HG02870 (cell line): Measurements from ENCODE around the gene CDK4.
"Not testable (repeated sequence)": the region's sequence is repeated elsewhere in the genome, so short reads cannot be mapped to it uniquely, and the experiment has no call there.

ENCODE experiments used
- ATAC-seq: cut with Tn5 transposase; IDR thresholded peaks from one replicate; pipeline ENCODE4 v1.9.1; 2021; ENCODE audit warnings: mild to moderate bottlenecking, moderate library complexity; ENCODE audit not compliant: unreplicated experiment

The CDK4 gene

DNA sequence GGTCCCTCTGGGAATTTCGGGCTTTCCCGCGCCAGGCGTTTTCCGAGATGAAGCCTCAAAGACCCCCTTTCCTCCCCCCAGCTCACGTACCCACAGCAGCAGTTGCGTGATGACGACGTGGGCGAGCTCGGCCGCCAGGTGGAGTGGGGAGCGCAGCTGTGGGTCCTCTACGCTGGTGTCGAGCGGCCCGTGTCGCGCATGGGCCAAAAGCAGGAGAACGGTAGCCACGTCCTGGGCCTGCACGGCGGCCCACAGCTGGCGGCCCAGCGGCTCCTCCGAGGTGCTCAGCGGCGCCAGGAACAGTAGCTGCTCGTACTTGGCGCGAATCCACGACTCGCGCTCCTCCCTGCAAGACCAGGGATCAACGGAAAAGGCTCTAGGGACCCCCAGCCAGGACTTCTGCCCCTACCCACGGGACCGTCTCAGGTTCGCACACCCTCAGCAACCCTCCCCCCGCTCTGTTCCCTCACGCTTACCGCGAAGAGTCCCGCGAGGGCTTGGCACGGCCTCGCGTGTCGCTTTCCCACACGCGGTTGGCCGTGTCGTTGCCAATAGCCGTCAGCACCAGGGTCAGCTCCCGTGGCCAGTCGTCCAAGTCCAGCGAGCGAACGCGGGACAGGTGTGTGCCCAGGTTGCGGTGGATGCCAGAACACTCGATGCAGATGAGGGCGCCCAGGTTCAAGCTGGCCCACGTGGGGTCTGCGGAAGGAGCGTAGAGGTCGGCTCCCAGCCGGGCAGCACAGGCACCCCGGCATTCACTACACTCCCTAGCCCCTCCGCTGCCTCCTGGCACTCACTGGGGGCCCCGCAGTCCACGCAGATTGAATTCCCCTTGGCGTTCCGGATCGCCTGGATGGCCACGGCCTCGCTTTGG is 25.0 kb downstream of the CDK4 start:
- no peak for ATAC-seq

DNA sequence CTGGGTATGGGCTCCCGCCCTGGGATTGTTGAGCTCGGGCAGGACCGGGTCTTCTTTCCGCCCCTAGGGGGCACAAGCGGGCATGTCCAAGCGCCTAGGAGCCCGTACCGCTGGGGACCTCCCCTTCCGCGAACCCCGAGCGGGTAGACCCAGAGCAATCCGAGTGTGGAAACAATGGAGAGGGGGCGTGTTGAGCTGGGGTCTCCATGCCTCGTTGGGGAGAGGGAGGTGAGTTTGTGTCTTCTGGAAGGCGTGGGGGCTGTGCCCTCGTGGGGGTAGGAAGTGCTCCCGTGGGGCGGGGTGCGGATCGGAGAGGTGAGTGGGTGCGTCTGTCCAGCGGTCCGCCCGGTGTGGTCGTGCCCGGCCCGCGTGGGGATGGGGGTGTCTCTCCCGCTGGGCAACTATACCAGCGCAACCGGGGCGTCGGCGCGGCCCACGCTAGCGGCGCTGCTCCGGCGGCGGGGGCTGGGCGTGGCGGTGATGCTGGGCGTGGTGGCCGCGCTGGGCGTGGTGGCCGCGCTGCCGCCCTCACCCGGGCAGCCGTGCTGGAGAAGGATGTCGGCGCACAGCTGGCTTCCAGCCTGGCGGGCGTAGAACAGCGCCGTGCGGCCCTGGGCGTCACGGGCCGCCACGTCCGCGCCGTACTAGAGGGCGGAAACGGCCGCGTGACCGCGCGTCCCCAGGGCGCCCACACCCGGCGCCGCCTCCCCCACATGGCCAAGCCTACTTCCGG is 25.8 kb downstream of the CDK4 start:
- no peak for ATAC-seq

DNA sequence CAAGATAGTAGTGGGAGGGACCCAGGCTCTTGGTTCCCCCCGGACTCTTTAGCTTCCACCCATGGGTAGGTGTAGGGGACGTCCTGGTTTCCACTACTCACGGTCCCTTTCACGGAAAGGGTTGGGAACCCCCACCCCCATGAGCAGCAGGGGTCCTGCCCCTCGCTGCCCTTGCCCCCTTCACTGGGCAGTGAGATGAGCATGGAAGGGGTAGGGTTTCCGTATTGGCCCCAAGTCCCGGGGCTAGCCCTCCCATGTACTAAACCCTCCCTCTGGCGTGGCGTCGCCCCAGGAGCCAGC is 26.3 kb downstream of the CDK4 start:
- ATAC-seq = no peak

DNA sequence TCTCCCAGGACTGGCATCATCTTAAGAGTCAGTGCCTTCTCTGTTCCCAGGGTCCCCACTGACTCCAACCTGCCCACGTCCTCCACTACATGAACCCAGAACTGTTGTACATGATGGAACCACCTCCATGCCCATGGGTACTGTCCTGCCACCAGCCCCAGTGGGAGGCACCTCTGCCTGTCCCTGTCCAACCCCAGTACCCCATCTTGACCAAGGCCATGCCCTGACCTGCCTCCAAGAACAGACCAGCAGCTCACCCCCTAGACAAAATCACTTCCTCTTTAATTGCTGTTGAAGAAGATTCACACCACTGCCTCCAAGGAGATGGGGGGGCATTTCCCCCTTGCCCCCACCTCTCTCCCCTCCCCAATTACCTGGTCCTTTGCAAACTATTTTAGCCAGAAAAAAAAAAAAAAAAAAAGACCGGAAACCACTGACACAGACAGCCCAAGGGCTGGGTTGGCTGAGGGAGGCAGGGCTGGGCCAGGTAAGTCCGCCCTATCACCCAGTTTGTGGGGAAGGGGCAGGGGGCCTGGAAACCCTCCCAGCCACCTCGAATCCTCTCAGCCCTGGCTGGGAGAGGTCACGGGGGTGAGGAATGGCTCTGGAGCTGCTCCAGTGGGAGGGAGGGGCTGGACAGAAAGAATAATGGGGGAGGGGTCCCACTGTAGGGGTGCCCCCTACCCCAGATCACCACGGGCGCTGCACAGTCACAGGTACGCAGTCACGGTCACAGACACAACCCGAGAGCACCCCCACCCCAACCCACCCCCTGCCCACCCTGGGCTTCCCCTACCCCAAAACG is 27.0 kb downstream of the CDK4 start:
- no peak for ATAC-seq

DNA sequence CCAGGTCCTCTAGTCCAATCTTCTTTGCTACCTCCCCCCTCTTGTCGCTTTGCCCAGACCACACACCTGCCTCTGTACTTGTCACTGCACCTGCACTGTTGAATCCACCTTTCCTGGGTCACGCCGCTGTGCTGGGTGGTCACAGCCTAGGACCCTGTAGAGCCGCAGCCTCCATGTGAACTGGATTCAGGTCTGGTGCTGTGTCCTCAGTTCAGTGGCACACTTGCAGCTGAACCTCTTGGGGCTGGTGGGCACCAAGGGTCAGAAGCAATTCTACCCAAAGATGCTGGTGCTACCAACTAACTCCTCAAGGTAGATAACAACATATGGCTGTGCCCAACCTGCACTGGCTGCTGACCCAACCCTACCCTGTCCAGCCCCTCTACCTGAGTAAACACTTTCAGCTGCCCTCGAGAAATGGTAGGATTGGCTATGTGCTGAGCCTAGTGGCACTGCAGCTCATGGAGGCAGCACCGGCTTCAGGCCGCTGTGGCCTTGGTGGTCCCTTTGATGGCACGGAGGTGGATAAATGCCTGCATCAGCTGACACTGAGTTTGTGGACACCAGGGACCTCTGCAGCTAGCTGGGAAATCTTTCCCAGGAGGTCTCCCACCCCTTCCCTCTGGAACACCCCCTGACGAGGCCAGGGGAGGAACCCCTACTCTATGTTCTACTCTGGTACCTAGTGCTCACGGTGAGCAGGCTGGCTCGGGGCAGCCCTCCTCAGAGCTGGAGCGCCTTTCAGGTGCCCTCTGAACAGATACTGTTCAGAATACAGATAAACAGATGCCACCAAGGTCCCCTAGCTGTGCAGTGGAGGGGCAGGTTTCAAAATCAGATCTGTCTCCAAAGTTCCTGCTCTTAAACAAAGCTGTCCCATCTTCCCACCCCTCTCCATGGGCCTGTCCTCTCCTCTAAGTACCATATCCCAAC is 27.8 kb downstream of the CDK4 start:
- ATAC-seq = no peak

DNA sequence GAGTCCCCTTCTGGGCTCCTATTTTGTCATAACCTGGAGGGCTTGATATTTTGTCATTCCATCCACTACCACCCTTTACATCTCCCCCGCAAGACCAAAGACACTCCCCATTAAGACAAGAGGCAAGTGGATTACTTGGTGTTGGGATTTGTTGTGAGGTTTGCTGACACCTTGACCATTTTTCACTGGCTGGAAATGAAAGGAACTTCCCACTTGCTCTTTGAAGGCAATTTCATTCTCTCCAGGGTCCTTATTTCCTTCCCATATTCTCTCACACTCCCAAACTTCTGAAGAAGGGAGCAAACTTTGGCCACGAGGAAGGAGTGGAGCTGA is 28.5 kb downstream of the CDK4 start:
- no peak for ATAC-seq

DNA sequence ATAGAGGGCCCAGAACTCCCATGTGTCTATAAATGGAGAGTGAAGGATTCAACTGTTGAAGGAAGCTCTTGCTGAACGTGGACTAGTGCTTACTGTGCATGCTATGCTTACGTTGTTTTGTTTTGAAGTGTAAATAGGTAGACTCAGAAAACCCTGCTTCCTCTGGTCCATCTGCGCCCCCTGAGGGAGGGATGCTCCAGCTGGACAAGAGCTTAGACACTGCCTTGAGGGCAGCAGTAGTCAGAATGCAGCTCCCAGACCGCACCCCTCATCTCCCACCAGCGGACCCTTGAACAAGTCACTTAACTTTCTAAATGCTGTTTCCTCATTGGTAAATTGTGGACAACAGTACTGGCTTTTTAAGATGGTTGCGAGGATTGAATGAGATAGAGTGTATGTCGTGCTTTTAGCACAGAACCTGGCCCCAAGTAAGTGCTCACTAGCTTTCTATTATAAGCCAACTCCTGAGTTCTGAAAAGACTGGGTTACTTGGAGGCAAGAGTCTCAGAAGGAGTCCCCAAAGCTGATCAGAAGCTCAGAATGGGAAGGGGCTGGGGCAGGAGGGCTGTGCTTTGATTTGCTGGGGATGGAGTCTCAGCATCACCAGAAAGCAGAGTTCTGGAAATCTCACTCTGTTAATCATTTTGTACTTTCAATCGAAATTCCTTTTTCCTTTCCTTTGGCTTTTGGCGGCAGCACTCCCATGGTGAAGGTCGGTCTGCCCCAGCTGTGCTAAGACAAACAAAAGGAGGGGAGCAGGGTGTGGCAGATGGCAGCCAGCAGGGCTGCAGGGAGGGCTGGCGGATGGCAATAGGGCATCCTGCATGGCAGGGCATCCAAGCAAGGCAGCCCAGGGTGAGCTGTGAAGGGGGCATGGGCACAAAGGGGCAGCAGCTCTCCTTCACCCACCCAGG is 29.1 kb downstream of the CDK4 start:
- no peak for ATAC-seq

DNA sequence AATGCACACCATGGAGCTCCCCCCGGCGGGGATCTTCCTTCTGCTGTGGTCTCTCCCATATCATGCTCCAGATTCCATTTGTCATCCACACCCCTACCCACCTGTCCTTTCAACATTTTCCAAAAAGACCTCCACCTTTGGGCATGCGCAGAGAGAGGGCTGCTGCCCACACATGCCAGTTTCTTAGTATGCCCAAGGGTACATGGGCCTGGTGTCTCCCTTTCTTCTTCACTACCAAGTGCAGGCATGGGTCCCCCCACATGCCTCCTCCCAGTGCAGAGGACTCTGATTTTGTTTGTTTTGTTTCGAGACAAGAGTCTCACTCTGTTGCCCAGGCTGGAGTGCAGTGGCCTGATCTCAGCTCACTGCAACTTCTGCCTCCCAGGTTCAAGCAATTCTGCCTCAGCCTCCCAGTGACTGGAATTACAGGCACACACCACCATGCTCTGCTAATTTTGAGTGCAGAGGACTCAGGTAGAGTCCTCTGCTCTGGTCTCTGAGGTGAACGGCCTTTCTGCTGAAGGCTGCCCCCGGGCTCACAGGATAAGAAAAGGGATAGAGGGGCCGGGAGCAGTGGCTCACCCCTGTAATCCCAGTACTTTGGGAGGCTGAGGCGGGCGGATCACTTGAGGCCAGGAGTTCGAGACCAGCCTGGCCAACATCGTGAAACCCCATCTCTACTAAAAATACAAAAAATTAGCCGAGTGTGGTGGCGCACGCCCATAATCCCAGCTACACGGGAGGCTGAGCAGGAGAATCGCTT is 30.1 kb downstream of the CDK4 start:
- not testable (repeated sequence) for ATAC-seq

DNA sequence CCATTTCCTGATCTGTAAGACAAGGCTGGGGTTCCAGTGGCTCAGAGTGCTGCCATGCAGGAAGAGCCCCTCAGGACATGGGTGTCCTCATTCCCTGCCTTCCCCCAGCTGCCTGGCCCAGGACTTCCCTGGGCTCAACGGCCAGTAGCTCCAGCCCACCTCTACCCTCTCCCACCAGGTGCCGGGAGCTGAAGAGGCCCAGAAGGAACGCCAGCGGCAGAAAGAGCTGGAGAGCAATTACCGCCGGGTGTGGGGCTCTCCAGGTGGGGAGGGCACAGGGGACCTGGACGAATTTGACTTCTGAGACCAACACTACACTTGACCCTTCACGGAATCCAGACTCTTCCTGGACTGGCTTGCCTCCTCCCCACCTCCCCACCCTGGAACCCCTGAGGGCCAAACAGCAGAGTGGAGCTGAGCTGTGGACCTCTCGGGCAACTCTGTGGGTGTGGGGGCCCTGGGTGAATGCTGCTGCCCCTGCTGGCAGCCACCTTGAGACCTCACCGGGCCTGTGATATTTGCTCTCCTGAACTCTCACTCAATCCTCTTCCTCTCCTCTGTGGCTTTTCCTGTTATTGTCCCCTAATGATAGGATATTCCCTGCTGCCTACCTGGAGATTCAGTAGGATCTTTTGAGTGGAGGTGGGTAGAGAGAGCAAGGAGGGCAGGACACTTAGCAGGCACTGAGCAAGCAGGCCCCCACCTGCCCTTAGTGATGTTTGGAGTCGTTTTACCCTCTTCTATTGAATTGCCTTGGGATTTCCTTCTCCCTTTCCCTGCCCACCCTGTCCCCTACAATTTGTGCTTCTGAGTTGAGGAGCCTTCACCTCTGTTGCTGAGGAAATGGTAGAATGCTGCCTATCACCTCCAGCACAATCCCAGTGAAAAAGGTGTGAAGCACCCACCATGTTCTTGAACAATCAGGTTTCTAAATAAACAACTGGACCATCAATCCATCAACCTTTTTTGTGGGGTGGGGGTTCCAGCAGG is 31.2 kb downstream of the CDK4 start:
- ATAC-seq = no peak

DNA sequence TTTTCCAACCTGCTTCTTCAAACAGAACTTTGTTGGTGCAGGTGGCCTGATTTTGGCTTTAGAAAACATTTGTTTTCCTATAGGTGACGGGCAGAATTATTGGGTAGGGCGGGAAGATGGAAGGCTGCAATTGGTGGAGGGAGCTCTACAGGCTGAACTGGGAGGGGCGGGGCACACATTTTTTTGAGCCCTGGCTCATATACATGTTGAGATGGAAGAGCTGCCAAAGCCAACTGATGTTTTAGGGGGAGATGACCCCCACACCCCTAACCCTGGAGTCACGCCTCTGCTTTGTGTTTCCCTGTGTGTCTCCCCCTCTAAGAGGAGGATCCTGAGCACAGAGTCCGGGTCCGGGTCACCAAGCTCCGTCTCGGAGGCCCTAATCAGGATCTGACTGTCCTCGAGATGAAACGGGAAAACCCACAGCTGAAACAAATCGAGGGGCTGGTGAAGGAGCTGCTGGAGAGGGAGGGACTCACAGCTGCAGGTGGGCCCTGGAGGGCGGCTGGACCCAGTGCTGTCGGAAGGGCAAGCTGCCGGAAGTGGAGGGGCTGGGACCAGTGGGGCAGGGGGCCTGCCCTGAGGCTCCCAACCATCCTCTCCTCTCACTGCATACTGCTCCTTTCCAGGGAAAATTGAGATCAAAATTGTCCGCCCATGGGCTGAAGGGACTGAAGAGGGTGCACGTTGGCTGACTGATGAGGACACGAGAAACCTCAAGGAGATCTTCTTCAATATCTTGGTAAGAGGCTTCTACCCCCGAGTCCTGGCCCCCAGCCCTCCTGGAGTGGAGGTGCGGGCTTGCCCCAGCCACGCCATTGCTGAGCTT is 32.1 kb downstream of the CDK4 start:
- no peak for ATAC-seq

DNA sequence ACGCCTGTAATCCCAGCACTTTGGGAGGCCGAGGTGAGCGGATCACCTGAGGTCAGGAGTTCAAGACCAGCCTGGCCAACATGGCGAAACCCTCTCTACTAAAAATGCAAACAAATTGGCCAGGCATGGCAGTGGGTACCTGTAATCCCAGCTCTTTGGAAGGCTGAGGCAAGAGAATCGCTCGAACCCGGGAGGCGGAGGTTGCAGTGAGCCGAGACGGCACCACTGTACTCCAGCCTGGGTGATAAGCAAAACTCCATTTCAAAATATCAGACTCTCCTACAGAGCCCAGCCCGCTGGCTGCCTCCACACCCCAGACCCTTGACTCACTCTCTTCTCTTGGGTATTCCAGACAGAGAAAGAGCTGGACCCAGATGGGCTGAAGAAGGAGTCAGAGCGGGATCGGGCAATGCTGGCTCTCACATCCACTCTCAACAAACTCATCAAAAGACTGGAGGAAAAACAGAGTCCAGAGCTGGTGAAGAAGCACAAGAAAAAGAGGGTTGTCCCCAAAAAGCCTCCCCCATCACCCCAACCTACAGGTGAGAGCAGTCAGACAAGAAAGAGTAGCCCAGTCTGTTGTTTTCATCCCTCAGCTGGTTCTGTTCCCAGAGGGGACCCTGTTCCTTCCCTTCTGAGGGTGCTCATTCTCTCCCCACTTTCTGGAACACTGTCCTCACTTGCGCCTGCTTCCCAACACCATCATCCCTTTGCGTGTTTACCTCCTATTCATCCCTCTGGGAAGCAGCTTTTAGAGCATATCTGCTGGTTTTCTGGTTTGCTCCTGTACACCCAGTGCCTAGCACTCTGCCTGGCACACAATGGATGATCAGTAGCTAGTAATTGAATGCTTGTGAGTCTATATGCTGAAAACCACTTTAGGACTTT is 33.2 kb downstream of the CDK4 start:
- ATAC-seq = no peak

DNA sequence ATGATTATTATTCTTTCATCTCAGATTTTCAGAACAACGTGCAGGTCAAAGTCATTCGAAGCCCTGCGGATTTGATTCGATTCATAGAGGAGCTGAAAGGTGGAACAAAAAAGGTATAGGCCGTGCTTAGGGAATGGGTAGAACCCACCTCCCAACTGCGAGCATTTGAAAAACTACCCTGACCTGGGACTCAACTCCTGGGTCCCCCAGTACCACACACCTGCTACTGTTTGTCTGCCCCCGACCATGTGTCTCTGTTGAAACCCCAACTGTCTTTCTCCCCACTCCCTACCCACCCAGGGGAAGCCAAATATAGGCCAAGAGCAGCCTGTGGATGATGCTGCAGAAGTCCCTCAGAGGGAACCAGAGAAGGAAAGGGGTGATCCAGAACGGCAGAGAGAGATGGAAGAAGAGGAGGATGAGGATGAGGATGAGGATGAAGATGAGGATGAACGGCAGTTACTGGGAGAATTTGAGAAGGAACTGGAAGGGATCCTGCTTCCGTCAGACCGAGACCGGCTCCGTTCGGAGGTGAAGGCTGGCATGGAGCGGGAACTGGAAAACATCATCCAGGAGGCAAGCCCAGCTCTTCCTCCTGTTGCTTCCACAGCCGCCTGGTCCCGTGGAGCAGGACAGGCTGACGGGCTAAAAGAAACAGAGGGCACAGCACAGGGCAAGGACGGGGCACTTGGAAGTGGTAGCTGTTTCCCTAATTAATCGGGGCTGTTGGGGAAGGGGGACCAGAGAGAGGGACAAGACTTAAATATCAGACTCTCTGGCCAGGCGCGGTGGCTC is 34.1 kb downstream of the CDK4 start:
- ATAC-seq = no peak

DNA sequence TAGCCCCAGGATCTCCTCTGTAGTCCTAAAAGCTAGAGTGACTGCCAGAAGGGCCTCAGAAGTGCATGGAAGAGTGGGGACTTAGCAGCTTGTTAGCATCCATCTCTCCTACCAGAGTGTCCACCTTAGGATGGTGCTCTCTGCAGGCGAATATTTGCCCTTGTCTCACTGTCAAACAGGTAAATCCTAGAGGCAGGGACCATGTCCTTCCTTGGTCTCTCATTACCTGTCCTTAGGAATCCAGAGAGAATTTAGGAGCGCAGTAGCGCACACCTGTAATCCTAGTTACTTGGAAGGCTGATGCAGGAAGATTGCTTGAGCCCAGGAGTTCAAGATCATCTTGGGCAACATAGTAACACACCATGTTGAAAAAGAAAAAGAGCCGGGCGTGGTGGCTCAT is 35.0 kb downstream of the CDK4 start:
- ATAC-seq = no peak

DNA sequence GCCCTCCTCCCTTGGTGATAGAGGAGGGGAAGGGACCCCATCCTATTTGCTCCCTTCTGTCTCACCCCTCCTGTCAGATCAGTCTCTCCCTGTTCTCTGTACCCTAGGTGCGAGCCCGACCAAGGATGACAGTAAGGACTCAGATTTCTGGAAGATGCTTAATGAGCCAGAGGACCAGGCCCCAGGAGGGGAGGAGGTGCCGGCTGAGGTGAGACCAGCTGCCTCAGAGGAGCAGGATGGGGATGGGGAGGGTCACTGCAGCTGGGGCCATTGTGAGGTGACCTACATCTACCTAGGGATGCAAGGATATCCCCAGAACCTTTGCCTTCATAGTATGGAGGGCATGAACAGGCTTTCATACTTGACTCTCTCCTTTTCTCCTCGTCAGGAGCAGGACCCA is 35.8 kb downstream of the CDK4 start:
- no peak for ATAC-seq

DNA sequence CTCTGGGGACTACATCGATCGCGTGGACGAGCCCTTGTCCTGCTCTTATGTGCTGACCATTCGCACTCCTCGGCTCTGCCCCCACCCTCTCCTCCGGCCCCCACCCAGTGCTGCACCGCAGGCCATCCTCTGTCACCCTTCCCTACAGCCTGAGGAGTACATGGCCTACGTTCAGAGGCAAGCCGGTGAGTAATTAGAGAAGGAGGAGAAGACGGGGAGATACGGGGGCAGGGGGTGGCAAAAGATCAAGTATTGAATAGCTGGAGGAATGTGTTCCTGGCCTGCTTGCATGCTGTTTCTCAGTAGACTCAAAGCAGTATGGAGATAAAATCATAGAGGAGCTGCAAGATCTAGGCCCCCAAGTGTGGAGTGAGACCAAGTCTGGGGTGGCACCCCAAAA is 36.3 kb downstream of the CDK4 start:
- ATAC-seq = no peak
